Measurements from ENCODE around the gene PANX3.
"Not testable (repeated sequence)": the region's sequence is repeated elsewhere in the genome, so short reads cannot be mapped to it uniquely, and the experiment has no call there.

PANX3 gene, protein sequence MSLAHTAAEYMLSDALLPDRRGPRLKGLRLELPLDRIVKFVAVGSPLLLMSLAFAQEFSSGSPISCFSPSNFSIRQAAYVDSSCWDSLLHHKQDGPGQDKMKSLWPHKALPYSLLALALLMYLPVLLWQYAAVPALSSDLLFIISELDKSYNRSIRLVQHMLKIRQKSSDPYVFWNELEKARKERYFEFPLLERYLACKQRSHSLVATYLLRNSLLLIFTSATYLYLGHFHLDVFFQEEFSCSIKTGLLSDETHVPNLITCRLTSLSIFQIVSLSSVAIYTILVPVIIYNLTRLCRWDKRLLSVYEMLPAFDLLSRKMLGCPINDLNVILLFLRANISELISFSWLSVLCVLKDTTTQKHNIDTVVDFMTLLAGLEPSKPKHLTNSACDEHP

DNA sequence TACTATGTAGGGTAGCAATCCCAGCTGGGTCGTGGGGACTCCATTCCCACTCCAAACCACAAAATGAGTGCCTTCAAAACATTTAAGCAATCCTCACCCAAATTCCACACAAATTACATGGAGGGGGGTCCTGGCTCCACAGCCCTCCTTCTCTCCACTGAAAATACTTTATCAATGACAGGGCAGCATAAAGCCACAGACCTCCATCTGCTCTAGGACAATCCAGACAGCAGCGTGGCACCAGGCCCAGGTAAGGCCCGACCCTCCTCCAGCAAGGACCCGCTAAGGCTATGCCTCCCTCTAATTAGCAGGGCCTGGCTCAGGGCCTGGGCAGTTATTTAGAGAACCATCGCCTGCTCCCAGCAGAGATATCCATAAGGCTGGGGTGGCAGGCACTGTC lies at the start of gene PANX3:
TSS of gene PANX3 (plus strand) at position 365 of the 400 bp plus-strand sequence. CDS start 129 bp downstream, outside the sequence.
- DNase-seq, result no peak

DNA sequence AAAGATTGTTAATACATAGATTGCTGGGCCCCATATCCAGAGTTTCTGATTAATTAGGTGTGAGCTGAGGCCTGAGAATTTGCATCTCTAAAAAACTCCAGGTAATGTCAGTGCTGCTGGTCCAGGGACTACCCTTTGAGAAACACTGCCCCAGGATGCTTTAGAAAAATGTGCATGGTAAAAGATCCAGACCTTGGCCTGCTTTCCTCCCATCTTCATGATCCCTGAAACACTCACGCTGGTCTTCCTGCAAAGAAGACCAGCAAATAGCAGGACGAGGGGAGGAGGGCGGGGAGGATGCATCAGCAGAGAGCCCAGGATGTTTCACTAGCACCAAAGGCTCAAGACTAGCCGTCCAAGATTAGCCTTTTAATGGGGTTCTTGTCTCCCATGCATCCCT lies 41.5 kb upstream of the PANX3 start, which contains the start of gene OR8A1:
TSS of gene OR8A1 (plus strand) at position 301 of the 400 bp plus-strand sequence. CDS start 123 bp downstream, outside the sequence.
- DNase-seq, result no peak

DNA sequence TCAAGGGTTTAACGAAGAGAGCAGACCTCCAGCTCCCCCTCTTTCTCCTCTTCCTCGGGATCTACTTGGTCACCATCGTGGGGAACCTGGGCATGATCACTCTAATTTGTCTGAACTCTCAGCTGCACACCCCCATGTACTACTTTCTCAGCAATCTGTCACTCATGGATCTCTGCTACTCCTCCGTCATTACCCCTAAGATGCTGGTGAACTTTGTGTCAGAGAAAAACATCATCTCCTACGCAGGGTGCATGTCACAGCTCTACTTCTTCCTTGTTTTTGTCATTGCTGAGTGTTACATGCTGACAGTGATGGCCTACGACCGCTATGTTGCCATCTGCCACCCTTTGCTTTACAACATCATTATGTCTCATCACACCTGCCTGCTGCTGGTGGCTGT lies 41.1 kb upstream of the PANX3 start:
- DNase-seq, result no peak

DNA sequence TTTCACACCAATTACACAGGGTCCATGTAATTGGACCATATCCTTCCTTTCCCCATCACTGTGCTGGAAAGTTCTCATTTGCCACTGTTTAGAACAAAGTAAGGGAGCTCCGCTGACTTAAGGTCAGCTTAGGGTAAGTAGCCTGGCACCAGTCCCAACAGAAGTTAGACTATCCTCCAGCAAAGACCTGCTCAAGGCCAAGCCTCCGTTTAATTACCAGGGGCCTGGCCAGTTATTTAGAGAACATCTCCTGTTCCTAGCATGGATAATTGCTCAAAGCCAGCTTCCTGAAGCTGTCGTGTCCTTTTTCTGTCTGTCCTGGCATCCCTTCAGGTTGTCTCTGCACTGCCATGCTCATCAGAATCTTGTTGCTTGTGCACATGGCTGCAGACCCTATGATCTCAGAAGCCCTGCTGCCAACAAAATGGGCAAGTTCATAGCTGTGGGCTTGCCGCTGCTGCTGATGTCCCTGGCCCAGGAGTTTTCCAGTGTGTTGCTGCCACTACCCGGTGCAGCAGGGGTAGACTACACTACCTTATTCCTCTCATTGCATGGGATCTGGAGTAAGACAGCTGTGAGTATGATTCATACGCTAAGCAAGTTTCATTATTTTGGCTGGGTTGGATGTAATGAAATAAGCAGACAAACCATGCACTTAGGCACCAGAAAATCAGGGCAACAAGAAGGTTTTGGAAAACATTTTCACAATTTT lies 33.4 kb upstream of the PANX3 start:
- DNase-seq, result no peak

DNA sequence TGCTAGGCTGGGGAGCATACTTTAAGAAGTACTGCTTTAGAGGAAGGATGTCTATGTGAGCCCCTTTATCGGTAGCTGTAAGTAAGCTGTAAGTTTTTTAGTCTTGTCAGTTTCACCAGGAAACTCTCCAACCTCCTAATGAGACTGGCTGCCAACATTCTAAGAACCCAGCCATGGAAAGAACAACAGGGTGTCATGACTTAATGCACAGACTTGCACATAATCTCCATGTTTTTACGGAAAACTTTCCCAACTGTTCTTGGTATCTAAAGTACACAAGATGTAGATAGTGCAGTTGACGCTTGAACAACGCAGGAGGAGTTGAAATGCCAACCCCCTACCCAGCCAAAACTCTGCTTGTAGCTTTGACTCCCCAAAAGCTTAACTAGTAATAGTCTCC lies 32.5 kb upstream of the PANX3 start:
- no peak for DNase-seq

DNA sequence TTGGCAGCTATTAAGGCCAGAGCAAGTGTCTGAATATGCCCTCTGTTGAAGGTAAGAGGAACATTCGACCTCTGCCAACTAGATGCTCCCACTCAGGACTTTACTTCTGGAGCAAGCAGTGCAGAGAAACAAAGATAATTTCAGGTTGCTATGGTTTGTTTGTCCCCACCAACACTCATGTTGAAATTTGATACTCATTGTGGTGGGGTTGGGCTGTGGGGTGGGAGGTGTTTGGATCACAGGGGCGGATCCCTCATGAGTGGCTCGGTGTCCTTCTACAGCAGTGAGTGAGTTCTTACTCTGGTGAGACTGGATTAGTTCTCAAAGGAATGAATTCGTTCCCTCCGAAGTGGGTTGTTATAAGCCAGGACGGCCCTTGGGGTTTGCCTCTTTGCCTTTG lies 29.4 kb upstream of the PANX3 start:
- no peak for DNase-seq

DNA sequence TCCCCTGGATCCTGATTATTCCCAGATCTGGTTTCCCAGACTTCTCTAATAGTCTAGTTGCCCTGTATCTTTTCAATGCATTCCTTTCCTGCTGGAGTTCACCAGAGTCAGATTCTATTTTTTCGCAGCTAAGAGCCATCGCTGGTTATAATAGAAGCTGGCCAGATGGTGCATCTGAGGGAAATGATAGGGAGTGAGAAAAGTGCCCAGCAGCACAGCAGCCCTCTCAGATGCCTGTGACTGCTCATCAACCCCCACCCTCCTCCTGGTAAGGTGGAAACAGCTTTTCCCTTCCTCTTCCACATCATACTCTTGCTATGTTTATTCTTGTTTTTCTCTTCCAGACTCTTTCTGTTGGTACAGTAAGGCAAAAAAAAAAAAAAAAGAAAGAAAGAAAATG lies 28.7 kb upstream of the PANX3 start:
- no peak for DNase-seq

DNA sequence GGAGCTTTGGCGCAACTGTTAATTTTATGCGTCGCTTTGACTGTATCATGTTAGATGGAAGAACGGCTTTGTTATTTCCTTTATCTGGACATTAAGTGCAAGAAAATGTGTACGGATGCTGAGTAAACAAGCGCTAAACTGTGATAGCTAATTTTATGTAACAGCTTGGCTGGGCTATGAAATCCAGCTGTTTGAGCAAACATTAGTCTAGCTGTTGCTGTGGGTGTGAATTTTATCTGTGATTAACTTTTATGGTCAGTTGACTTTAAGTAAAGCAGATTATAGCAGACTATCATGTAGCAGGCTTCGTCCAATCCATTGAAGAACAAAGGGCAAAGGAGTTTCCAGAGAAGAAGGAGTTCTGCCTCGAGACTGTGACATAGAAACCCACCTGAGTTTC lies 27.4 kb upstream of the PANX3 start:
- no peak for DNase-seq

DNA sequence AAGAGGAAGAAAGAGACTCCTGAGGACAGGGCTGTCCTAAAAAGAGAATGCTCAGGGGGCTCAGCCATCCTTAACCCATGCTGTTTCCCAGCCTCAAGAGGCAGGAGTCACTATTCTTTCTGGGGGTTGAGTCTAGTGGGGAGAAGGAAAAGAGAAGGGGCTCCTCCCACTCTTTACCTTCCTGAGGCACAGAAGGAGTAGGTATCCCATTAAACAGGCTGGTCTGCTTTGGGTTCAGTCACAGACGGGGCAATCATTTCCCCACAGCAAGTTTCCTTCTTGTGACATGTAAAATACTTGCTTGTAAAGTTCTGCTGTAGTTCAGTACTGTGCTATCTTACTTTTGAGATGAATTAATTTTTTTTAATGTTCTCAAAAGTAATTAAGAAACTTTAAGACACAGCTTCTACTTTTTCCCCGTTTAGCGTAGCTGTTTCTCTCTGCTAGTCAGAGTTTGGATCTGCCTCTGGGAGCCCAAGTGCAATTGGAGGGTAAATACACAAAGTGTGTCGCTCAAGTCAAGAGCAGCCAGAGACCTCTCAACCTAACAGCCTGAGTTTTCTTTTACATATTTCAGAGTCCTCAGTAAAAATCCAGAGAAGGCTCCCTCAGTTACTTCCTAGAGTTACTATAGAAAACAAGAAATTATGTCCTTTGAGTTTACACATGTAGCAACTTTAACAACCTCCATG lies 26.4 kb upstream of the PANX3 start:
- no peak for DNase-seq

DNA sequence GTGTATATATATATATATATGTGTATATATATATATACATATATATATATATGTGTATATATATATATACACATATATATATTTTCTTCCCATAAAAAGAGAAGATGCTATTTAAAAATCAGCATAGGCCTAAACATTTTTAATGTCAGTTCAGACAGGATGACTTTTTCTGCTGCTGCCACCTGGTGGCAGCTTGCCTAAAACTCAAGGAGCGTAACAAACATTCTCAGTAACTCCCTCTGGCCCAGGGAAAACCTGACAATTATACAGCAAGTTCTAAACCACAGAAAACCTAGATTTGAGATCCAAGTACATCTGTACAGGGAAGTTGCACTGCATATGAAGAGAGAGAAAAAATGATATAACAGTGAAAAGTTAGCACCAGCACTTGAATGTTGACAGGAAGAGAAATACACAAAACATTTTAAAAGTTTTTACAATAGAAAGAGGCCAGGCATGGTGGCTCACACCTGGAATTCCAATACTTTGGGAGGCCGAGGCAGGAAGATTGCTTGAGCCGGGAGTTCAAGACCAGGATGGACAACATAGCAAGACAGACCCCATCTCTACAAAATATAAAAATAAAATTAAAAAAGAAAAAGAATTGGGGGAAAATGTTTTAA lies 24.9 kb upstream of the PANX3 start:
- peak; percentile 22 for DNase-seq

DNA sequence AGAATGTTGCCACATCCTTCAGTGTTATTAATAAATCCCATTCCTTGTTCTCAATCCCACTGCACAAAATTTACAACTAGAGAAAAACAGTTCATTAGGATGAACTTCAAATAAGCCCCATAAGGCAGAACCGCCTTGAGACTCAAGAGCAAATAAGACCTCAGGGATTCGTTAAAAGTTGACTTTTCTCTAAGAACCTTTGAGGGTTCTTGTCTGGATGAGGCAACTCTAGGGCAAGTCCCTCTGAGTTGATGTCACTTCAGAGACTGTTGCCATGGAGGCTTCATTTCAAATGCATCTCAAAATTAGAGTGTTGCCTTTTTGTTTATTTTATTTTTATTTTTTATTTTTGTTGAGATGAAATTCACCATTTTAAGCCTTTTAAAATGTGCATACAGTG lies 19.8 kb upstream of the PANX3 start:
- no peak for DNase-seq

DNA sequence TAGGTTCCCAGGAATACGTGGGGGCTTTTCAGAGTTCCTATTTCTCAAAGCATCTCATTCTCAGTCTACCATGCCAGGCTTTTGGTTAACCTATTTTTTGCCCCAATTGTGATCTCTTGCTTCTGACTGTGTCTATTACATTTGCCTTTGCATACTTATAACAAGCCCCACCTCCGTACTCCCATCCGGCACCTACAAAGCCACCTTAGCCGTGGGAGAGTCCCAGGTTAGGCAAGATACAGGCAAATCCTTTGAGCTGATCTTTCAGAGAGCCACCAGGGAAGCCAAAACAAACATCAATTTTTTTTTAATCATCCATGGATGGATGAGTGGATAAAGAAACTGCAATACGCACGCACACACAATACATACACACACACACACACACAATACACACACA lies 18.6 kb upstream of the PANX3 start:
- no peak for DNase-seq

DNA sequence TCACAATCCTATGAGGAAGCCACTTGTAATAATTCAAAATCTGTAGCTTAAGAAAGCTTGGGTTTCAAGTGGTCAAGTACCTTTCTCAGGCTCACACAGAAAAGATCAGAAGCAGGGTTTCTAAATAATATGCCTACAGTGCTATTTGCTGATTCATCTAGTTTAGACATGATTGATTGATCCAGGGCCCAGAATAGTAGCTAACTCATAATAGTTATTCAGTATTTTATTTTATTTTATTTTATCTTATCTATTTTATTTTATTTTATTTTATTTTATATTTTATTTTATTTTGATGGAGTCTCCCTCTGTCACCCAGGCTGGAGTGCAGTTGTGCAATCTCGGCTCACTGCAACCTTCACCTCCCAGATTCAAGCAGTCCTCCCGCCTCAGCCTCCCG lies 15.9 kb upstream of the PANX3 start:
- DNase-seq, result no peak

DNA sequence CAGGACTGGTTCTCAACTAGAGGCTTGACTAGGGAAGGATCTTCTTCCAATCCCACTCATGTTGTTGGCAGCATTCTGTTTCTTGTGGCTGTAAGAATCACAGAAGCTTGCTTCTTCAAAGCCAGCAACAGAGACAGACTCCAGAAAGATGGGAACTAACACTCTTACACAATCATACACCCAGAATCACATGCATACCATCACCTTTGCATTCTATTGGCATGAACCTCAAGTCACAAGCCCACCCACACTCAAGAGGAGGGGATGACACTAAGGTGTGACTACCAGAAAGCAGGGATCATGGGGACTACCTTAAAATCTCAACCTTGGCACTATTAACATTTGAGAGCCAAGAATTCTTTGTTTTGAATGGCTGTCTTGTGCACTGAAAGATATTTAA lies 13.6 kb upstream of the PANX3 start:
- no peak for DNase-seq

DNA sequence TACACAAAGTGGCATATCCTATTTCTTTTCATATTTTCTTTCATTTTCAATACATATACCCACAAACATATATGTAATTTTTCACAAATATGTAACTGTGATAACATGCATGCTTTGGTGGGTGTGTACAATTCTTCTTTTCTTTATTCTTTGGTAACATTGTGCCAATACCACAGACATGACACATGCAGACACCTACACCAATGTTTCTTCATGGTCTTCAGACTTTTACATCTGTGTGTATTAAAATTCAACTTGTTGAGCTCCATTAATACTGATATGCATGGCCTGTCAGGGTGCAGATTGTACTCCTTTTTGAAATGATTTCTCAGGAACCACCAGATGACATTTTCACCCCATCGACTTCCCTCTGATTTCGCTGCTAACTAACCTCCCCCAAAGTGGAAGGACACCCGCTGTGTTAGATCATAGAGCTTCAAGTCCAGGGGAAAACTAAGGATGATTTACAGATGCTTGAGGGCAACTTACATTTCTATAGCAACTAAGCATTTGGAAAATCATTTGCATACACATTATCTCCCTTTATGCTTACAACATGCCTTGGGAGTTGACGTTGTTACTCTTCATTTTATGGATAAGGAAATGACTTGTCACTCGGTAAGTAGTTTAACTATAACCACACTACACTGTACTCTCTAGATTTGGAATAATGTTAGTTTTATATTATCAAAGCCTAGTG lies 10.5 kb upstream of the PANX3 start:
- no peak for DNase-seq

DNA sequence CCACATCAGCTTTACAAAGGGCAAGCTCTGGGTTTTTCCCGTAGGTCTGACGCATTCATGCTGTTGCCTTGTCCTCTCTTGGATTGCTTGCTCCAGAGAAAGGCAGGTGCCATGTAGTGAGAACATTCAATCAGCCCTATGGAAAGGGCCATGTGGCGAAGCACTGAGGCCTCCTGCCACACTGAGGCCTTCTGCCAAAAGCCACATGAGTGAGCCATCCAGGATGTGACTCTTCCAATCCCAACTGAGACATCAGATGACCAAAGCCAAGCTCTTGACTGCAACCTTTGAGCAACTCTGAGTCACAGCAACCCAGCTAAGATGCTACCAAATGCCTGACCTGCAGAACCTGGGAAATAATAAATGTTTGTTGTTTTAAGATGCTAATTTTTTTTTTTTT lies 9.0 kb upstream of the PANX3 start:
- DNase-seq, result no peak

DNA sequence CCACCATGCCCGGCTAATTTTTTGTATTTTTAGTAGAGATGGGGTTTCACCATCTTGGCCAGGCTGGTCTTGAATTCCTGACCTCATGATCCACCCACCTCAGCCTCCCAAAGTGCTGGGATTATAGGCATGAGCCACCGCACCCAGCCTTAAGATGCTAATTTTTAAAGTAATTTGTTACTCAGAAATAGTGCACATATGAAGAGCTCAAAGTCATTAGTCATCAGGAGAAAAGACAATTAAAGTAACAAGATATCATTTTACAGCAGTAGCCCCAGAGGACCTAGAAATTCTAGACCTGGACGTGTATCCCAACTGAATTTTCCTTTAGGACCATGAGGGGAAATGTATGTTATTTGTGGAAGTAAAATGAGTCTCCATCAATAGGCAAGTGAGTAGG lies 8.5 kb upstream of the PANX3 start:
- DNase-seq, result not testable (repeated sequence)

DNA sequence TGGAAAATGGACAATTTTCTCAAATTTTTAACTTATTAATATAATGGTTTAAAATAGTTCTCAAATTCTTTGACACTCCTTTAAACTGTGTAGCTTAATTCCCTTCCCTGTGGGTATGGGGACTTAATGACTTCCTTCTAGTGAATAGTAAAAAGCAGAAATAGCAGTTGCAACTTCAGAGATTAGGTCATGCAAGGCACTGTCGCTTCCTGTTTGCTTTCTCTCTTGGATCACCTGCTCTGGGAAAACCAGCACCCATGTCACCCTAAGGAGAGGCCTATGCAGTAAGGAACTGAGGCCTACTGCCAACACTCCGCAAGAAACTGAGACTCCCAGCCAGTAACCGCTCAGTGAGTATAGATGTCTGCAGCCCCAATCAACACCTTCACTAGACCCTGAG lies 5.5 kb upstream of the PANX3 start:
- DNase-seq, result no peak

DNA sequence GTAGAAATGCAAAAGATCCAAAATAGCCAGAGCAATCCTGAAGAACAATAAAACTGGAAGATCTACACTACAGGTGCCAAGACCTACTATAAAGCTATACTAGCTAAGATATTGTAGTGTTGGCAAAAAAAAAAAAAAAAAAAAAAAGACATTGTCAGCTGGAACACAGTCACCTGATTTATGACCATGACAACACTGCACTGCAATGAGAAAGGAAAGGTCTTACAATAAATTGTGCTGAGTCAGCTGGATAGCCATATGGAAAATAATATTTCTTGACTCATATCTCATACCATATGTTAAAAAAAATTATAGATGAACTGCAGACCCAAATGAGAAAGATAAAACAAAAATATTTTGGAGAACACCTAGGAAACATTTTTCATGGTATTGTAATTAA lies 3.1 kb upstream of the PANX3 start:
- DNase-seq, result no peak

DNA sequence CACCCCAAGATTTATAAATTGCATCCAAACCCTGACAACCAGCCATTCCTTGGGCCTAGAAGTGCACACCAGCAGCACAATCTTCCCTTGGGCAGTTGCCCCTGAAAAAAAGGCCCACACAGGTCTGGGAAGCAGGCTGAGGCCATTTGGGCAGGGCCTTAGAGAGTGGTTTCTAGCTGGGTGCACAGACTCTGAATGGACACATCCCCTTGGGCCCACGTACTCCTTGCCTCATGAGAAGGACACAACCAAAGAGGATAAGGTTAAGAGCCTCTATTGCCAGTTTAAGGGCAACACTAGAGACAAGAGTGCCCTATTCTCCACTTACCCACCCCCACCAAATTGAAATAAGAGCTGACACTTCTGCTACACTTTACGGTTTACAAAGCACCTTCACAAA lies 933 bp upstream of the PANX3 start:
- DNase-seq, result no peak

DNA sequence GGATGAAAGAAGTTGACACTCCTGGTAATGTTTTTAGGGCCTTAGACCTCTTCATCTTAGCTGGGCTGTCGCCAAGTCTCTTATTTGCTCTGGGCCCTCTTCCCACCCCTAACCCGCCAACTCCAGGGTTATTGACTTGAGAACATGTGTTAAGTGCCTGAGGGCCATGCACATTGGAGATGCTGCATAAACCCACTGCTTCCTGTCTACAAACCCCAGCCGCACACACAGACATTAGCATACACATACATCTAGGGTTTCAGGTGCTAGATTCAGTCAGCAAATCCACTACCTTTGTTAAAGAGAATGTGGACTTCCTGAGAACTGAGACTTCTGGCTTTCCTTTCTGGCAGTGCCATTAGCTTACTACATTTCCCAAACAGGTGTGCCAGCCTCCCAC lies 817 bp downstream of the PANX3 start:
- no peak for DNase-seq

DNA sequence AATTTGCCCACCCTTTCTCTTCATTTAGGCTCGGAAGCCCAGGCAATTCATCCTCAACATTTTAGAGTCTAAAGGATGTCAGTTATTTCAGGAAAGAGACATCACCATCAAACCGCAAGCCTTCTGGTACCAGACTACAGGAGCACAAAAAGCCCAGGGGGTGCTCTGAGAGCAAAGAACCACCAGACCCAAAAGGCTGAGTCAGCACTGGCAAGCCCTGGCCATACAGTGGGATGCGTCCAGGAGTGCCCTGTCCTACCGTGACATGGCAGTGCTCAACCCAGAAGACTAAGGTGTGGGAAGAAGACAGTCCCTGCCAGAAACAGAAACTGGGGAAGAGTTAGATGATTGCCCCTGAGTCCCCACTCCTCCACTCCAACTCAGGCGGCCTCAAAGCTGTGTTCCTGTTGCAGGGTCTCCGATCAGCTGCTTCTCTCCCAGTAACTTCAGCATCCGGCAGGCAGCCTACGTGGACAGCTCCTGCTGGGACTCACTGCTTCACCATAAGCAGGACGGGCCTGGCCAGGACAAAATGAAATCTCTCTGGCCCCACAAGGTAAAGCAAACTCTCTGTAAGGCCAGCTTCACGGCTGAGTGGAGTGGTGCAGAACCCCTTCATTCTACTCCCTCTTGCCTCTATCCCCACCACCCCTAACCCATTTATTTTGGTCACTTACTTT lies 1.5 kb downstream of the PANX3 start:
- no peak for DNase-seq
